Transverse colon (tissue), 4 donors: ENCODE results near the gene PALM3. TPM values are rescaled to one million over a fixed set of nuclear protein-coding genes. Genes with fewer than 3 reads are reported as not detected.

Source experiments
- DNase-seq: peaks from one replicate; pipeline ENCODE4 v3.0.0-alpha.2; 2019
- H3K27ac ChIP-seq, 4 donors: fragments of 200-600 bp; sonication (generic); 2 replicates each; pipeline ENCODE4 v1.5.1; 2016 to 2018; ENCODE audit warnings: inconsistent platforms in 4 of 4
- H3K27me3 ChIP-seq: fragments of 200-600 bp; sonication (generic); 2 replicates; pipeline ENCODE4 v1.5.1; 2017; ENCODE audit warnings: inconsistent platforms
- H3K36me3 ChIP-seq, 4 donors: fragments of 200-600 bp; sonication (generic); 2 replicates each; pipeline ENCODE4 v1.5.1; 2017 to 2019; ENCODE audit warnings: inconsistent platforms in 4 of 4
- H3K4me1 ChIP-seq, 4 donors: fragments of 200-600 bp; sonication (generic); 2 replicates each; pipeline ENCODE4 v1.5.1; 2017 to 2020; ENCODE audit warnings: inconsistent platforms in 4 of 4
- H3K4me3 ChIP-seq, 4 donors: fragments of 200-600 bp; sonication (generic); 1 replicate in 1 of 4; 2 replicates in 3 of 4; pipeline versions ENCODE4 v1.5.1 to v1.6.1; 2017 to 2019; ENCODE audit warnings: inconsistent platforms in 4 of 4
- H3K9me3 ChIP-seq, 2 donors: fragments of 200-600 bp; sonication (generic); 2 replicates each; pipeline ENCODE4 v1.5.1; 2017 to 2019; ENCODE audit warnings: inconsistent platforms in 2 of 2
- CTCF ChIP-seq, 5 experiments: fragments of 200-600 bp in 3 of 5; fragments of 450-650 bp in 2 of 5; sonication (generic) in 3 of 5; IDR thresholded peaks; 1 replicate in 2 of 5; 2 replicates in 3 of 5; pipeline ENCODE4 v1.5.1; 2016 to 2017; ENCODE audit warnings: antibody characterized with exemption in 5 of 5, inconsistent platforms in 3 of 5, mild to moderate bottlenecking in 2 of 5, moderate library complexity in 1 of 5
- EP300 ChIP-seq: sonication (generic); formaldehyde crosslinking; IDR thresholded peaks from one replicate; pipeline ENCODE4 v1.6.1; 2017; ENCODE audit warnings: antibody characterized with exemption, low read depth
- POLR2A ChIP-seq: fragments of 450-650 bp; IDR thresholded peaks from one replicate; pipeline ENCODE4 v1.6.1; 2016; ENCODE audit warnings: antibody characterized with exemption, mild to moderate bottlenecking, moderate library complexity
- POLR2AphosphoS5 ChIP-seq, 3 donors: sonication (generic); formaldehyde crosslinking; IDR thresholded peaks; one replicate each; pipeline ENCODE4 v1.6.1; 2016; ENCODE audit warnings: antibody characterized with exemption in 3 of 3
- WGBS, 2 donors: methylation state at CpG; one replicate each; pipeline ENCODE4 v1.1.5; 2018; ENCODE audit warnings: low coverage in 1 of 2; 5-methylcytosine and 5-hydroxymethylcytosine counted together
- in situ Hi-C, 4 donors: fragments of 200-750 bp; cut with MboI; loops; one replicate each; pipeline versions ENCODE4 v1.15.0 to v1.15.1; 2017; ENCODE audit warnings: low sequenced_read_pairs in 3 of 4, low pct_ligation_motif_present in 1 of 4, low pct_unique_long_range_greater_than_20kb in 1 of 4
- intact Hi-C: fragments of 100-400 bp; cut with DNase I; formaldehyde crosslinking; loops from one replicate; pipeline ENCODE4 v1.15.1; 2023; ENCODE audit warnings: low total_unique reads
- total RNA-seq, 4 donors: library from RNA; depleted of rRNA; stranded (reverse); fragments of >200 nt; gene quantifications; one replicate each; pipeline ENCODE4 v1.1.0, GENCODE V29; 2016

The PALM3 gene
- total RNA-seq, 4 donors from 2014 or later, result 0.14 to 0.32 TPM; not detected in 2

- no peak for TF ChIP-seq POLR2A
- TF ChIP-seq EP300, result no peak
- TF ChIP-seq CTCF (IDR thresholded peaks at IDR 0.05), result no peak
- TF ChIP-seq POLR2AphosphoS5 (IDR thresholded peaks at IDR 0.05), result no peak
- no peak overlapping the region for H3K4me3 ChIP-seq
- DNase-seq, result no peak
- no peaks in the 10 kb centered on the region for H3K36me3 ChIP-seq
- peak overlapping the region; percentile 23 to 76 (median 60) for H3K27ac ChIP-seq
- peaks cover 6 to 37% (median 10%) of the 10 kb centered on the region in 4 donors for H3K4me1 ChIP-seq
- no peaks in the 10 kb centered on the region for H3K27me3 ChIP-seq
- 75% methylated on average over 23 of the region's 23 CpGs; no CpG with 5 or more reads in 1 of the 2 donors for WGBS, 2 donors
- intact Hi-C loops, result no loop called here
- in situ Hi-C loops, result no loop called here
- no peaks in the 10 kb centered on the region for H3K9me3 ChIP-seq
These were observed 45.9 kb upstream of the PALM3 start for GRCh38 chr19:14107581-14108461.

- peak overlapping the region; percentile 23 to 76 (median 60) for H3K27ac ChIP-seq
- H3K36me3 ChIP-seq, result peaks cover 0 to 8% (median 0%) of the 10 kb centered on the region in 4 donors
- H3K9me3 ChIP-seq, result no peaks in the 10 kb centered on the region
- H3K4me1 ChIP-seq, result peaks cover 0 to 27% (median under 1%) of the 10 kb centered on the region in 4 donors
- intact Hi-C loops, result no loop called here
- in situ Hi-C loops, result no loop called here
- DNase-seq, result no peak
- TF ChIP-seq POLR2A (no peak), POLR2AphosphoS5 (IDR thresholded peaks at IDR 0.05) (no peak), CTCF (IDR thresholded peaks at IDR 0.05) (no peak), EP300 (no peak)
- H3K27me3 ChIP-seq, result no peaks in the 10 kb centered on the region
- no peak overlapping the region for H3K4me3 ChIP-seq
- 90% methylated on average over 16 of the region's 16 CpGs; no CpG with 5 or more reads in 1 of the 2 donors for WGBS, 2 donors
These were observed 45.0 kb upstream of the PALM3 start for GRCh38 chr19:14106840-14107239.

- Histone ChIP-seq H3K36me3 (peaks cover 0 to 19% (median 2%) of the 10 kb centered on the region in 4 donors), H3K27me3 (no peaks in the 10 kb centered on the region), H3K27ac (peak overlapping the region; percentile 22 to 56 (median 54)), H3K4me3 (no peak overlapping the region), H3K9me3 (no peaks in the 10 kb centered on the region), H3K4me1 (peaks cover 0 to 23% (median 0%) of the 10 kb centered on the region in 4 donors)
- WGBS, 2 donors, result 50 to 55% methylated on average over 8 of the region's 8 CpGs
- no peak for TF ChIP-seq EP300
- TF ChIP-seq POLR2AphosphoS5 (IDR thresholded peaks at IDR 0.05), result no peak
- TF ChIP-seq CTCF (IDR thresholded peaks at IDR 0.05), result no peak
- no peak for TF ChIP-seq POLR2A
- DNase-seq, result no peak
- in situ Hi-C loops, result no loop called here
- intact Hi-C loops, result no loop called here
These were observed 43.8 kb upstream of the PALM3 start for GRCh38 chr19:14105680-14106079.

GRCh38 chr19:14103310-14103709, 41.4 kb upstream of the PALM3 start:
- TF ChIP-seq CTCF (IDR thresholded peaks at IDR 0.05) (no peak), EP300 (no peak), POLR2AphosphoS5 (IDR thresholded peaks at IDR 0.05) (no peak), POLR2A (no peak)
- WGBS, 2 donors, result 100% methylated on average over 1 of the region's 1 CpG; no CpG with 5 or more reads in 1 of the 2 donors
- peaks cover 0 to 25% (median 8%) of the 10 kb centered on the region in 4 donors for H3K36me3 ChIP-seq
- peaks cover 0 to 23% (median 0%) of the 10 kb centered on the region in 4 donors for H3K4me1 ChIP-seq
- intact Hi-C loops (no loop called here), in situ Hi-C loops (no loop called here)
- H3K27ac ChIP-seq, result no peak overlapping the region
- no peaks in the 10 kb centered on the region for H3K9me3 ChIP-seq
- H3K4me3 ChIP-seq, result no peak overlapping the region
- H3K27me3 ChIP-seq, result no peaks in the 10 kb centered on the region
- DNase-seq, result no peak
